SK-N-SH (cell line): ENCODE results near the gene TSHZ3. TPM values are rescaled to one million over a fixed set of nuclear protein-coding genes. Genes with fewer than 3 reads are reported as not detected.

ENCODE experiments used
- CTCF ChIA-PET: fragments of 300-600, 350-600 bp; formaldehyde crosslinking; extraction: SDS; loops from one replicate; lab custom pipeline; 2021; lab: Yijun Ruan, JAX
- POLR2A ChIA-PET: fragments of 350-600 bp; sonication (Branson Sonifier 250); formaldehyde crosslinking; extraction: SDS; loops from one replicate; lab custom pipeline; 2020; ENCODE audit warnings: antibody characterized with exemption, inconsistent platforms; lab: Yijun Ruan, JAX
- DNase-seq: peaks from one replicate; pipeline ENCODE4 v3.0.0; 2012
- H2AFZ ChIP-seq: fragments of 200-600 bp; sonication (generic); 2 replicates; pipeline ENCODE4 v1.8.1; 2016; ENCODE audit warnings: antibody characterized with exemption, mild to moderate bottlenecking, low read depth
- H3F3A ChIP-seq: fragments of 200-600 bp; sonication (generic); replicated peaks from 2 replicates; pipeline ENCODE3; 2016; ENCODE audit warnings: antibody characterized with exemption, mild to moderate bottlenecking; ENCODE audit not compliant: insufficient read depth
- H3K27ac ChIP-seq, 2 experiments: fragments of 200-500 bp in 1 of 2; fragments of 200-600 bp in 1 of 2; sonication (Bioruptor generic) in 1 of 2; sonication (generic), shearing (Covaris generic) in 1 of 2; 2 replicates each; pipeline versions ENCODE4 v1.5.1 to v1.6.1; 2014 to 2016; ENCODE audit warnings: low read depth in 2 of 2, inconsistent platforms in 1 of 2, low read length in 1 of 2, mild to moderate bottlenecking in 1 of 2, mixed read lengths in 1 of 2
- H3K27me3 ChIP-seq: fragments of 200-600 bp; sonication (generic), shearing (Covaris generic); 2 replicates; pipeline ENCODE4 v1.6.1; 2016; ENCODE audit warnings: mixed run types; ENCODE audit not compliant: insufficient read depth
- H3K36me3 ChIP-seq, 2 experiments: fragments of 200-500 bp in 1 of 2; fragments of 200-600 bp in 1 of 2; sonication (Bioruptor generic) in 1 of 2; sonication (generic) in 1 of 2; replicated peaks in 1 of 2; 2 replicates each; pipeline versions ENCODE3 to v1.5.1; 2014 to 2016; ENCODE audit warnings: low read length in 1 of 2, mild to moderate bottlenecking in 1 of 2; ENCODE audit not compliant: insufficient read depth in 2 of 2, control insufficient read depth in 1 of 2
- H3K4me1 ChIP-seq, 2 experiments: fragments of 200-500 bp in 1 of 2; fragments of 200-600 bp in 1 of 2; sonication (Bioruptor generic) in 1 of 2; sonication (generic), shearing (Covaris generic) in 1 of 2; 2 replicates each; pipeline versions ENCODE4 v1.5.1 to v1.6.1; 2014 to 2016; ENCODE audit warnings: low read depth in 1 of 2, low read length in 1 of 2, mixed run types in 1 of 2; ENCODE audit not compliant: insufficient read depth in 2 of 2, control insufficient read depth in 1 of 2
- H3K4me2 ChIP-seq: fragments of 200-600 bp; sonication (generic), shearing (Covaris generic); 2 replicates; pipeline ENCODE4 v1.6.1; 2017; ENCODE audit warnings: mixed run types
- H3K4me3 ChIP-seq, 2 experiments: fragments of 200-500 bp in 1 of 2; fragments of 200-600 bp in 1 of 2; sonication (Bioruptor generic) in 1 of 2; sonication (generic), shearing (Covaris generic) in 1 of 2; 2 replicates each; pipeline versions ENCODE4 v1.5.1 to v1.8.1; 2014 to 2016; ENCODE audit warnings: low read depth in 2 of 2, inconsistent platforms in 1 of 2, low read length in 1 of 2, mild to moderate bottlenecking in 1 of 2, mixed read lengths in 1 of 2, moderate library complexity in 1 of 2
- H3K79me2 ChIP-seq: fragments of 200-600 bp; sonication (generic); 2 replicates; pipeline ENCODE4 v1.8.1; 2017; ENCODE audit warnings: mild to moderate bottlenecking; ENCODE audit not compliant: insufficient read depth
- H3K9ac ChIP-seq: fragments of 200-600 bp; sonication (generic); 2 replicates; pipeline ENCODE4 v1.6.1; 2017; ENCODE audit warnings: mixed run types
- H3K9me2 ChIP-seq: fragments of 200-600 bp; sonication (generic); 2 replicates; pipeline ENCODE4 v1.6.1; 2017; ENCODE audit warnings: mixed run types
- H3K9me3 ChIP-seq: fragments of 200-600 bp; sonication (generic); 2 replicates; pipeline ENCODE4 v1.6.1; 2017; ENCODE audit warnings: mixed run types, mild to moderate bottlenecking, moderate library complexity
- H4K20me1 ChIP-seq: fragments of 200-600 bp; sonication (generic); 2 replicates; pipeline ENCODE4 v1.6.1; 2017; ENCODE audit warnings: mild to moderate bottlenecking, mixed run types; ENCODE audit not compliant: insufficient read depth
- CTCF ChIP-seq: fragments of 200-600 bp; sonication (generic); IDR thresholded peaks from 2 replicates; pipeline ENCODE4 v1.6.1; 2017; ENCODE audit warnings: antibody characterized with exemption, mild to moderate bottlenecking, moderate library complexity
- EP300 ChIP-seq, 2 experiments: IDR thresholded peaks; 2 replicates each; pipeline versions ENCODE4 v1.4.0 to v1.6.1; 2012; ENCODE audit warnings: borderline replicate concordance in 1 of 2, low read depth in 1 of 2, low read length in 1 of 2
- FOXJ3 ChIP-seq: sonication (generic); formaldehyde crosslinking; IDR thresholded peaks from 2 replicates; pipeline ENCODE4 v1.5.1; 2020; ENCODE audit warnings: mild to moderate bottlenecking, missing genetic modification reagents
- GATA2 ChIP-seq: sonication (generic); formaldehyde crosslinking; IDR thresholded peaks from 2 replicates; pipeline ENCODE4 v1.5.0; 2020; ENCODE audit warnings: mild to moderate bottlenecking, missing genetic modification reagents
- JUND ChIP-seq: IDR thresholded peaks from 2 replicates; pipeline ENCODE4 v1.4.0; 2012
- MAX ChIP-seq: IDR thresholded peaks from 2 replicates; pipeline ENCODE4 v1.4.0; 2012; ENCODE audit warnings: low read depth
- NRF1 ChIP-seq: IDR thresholded peaks from 2 replicates; pipeline ENCODE4 v1.6.1; 2012; ENCODE audit warnings: low read depth, mild to moderate bottlenecking, low read length
- RCOR1 ChIP-seq: fragments of 150-350 bp; IDR thresholded peaks from 2 replicates; pipeline ENCODE4 v1.6.1; 2017; ENCODE audit warnings: antibody characterized with exemption, low read length
- RFX5 ChIP-seq: IDR thresholded peaks from 2 replicates; pipeline ENCODE4 v1.6.1; 2012; ENCODE audit warnings: mild to moderate bottlenecking, improper control_type of control experiment, low read length
- RXRA ChIP-seq: IDR thresholded peaks from 2 replicates; pipeline ENCODE4 v1.4.0; 2012; ENCODE audit warnings: low read depth, mild to moderate bottlenecking, borderline replicate concordance
- SIN3A ChIP-seq: IDR thresholded peaks from 2 replicates; pipeline ENCODE4 v1.6.1; 2012; ENCODE audit warnings: low read depth, mild to moderate bottlenecking, low read length, moderate library complexity, borderline replicate concordance
- TCF12 ChIP-seq: IDR thresholded peaks from 2 replicates; pipeline ENCODE4 v1.4.0; 2012
- YY1 ChIP-seq: IDR thresholded peaks from 2 replicates; pipeline ENCODE4 v1.4.0; 2012; ENCODE audit warnings: low read depth, mild to moderate bottlenecking
- WGBS: methylation state at CpG from one replicate; pipeline ENCODE4 v1.1.6; 2017; ENCODE audit warnings: low lambda C conversion rate; 5-methylcytosine and 5-hydroxymethylcytosine counted together
- polyA plus RNA-seq, 3 experiments: library from polyadenylated mRNA; depleted of rRNA; stranded (reverse); fragments of >200 nt; gene quantifications; 2 replicates each; pipeline ENCODE4 v1.2.3, GENCODE V29; 2012
- TF ChIP-seq, protein P1 (sequence below): IDR thresholded peaks from 2 replicates; pipeline ENCODE4 v1.4.0; 2012; ENCODE audit warnings: low read depth, borderline replicate concordance
- TF ChIP-seq, protein P2 (sequence below): IDR thresholded peaks from 2 replicates; pipeline ENCODE4; 2012
- TF ChIP-seq, protein P3 (sequence below): IDR thresholded peaks from 2 replicates; pipeline ENCODE4 v1.4.0; 2012; ENCODE audit warnings: low read depth, borderline replicate concordance
- TF ChIP-seq, protein P4 (sequence below): fragments of 150-350 bp; IDR thresholded peaks from 2 replicates; pipeline ENCODE4 v1.6.1; 2016; ENCODE audit warnings: mild to moderate bottlenecking, low read depth, low read length

The TSHZ3 gene
- polyA plus RNA-seq, 1 of the 3 experiments (the other 2 are of a cell fraction) = 3.3 TPM

- POLR2A ChIA-PET = no interaction called here
- Histone ChIP-seq H3K27ac (no peak overlapping the region), H3F3A (peaks cover 30% of the 10 kb centered on the region), H3K9ac (no peak overlapping the region), H3K4me2 (no peak overlapping the region), H3K4me3 (no peak overlapping the region), H3K36me3 (peaks cover 0 to 7% of the 10 kb centered on the region in 2 experiments), H3K9me3 (no peaks in the 10 kb centered on the region; the same call in 1 of the 2 replicates), H4K20me1 (no peaks in the 10 kb centered on the region), H3K4me1 (peaks cover 0 to 10% of the 10 kb centered on the region in 2 experiments; a peak in 1 of 4 replicates), H3K27me3 (no peaks in the 10 kb centered on the region), H3K79me2 (no peaks in the 10 kb centered on the region), H3K9me2 (no peaks in the 10 kb centered on the region; the same call in 1 of the 2 replicates), H2AFZ (no peak overlapping the region)
- no peak for TF ChIP-seq MAX
- TF ChIP-seq FOXJ3 (CRISPR knock-in tag) = no peak
- TF ChIP-seq TCF12 = no peak
- TF ChIP-seq RCOR1 = no peak
- TF ChIP-seq SIN3A = no peak
- TF ChIP-seq, protein P1, sequence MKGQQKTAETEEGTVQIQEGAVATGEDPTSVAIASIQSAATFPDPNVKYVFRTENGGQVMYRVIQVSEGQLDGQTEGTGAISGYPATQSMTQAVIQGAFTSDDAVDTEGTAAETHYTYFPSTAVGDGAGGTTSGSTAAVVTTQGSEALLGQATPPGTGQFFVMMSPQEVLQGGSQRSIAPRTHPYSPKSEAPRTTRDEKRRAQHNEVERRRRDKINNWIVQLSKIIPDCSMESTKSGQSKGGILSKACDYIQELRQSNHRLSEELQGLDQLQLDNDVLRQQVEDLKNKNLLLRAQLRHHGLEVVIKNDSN = no peak
- no peak for TF ChIP-seq NRF1
- TF ChIP-seq EP300 (IDR thresholded peaks at IDR 0.05; ENCODE audit: borderline replicate concordance in 1 of 2, low read depth in 1 of 2, low read length in 1 of 2) = no peak
- no peak for TF ChIP-seq RXRA
- TF ChIP-seq, protein P2, sequence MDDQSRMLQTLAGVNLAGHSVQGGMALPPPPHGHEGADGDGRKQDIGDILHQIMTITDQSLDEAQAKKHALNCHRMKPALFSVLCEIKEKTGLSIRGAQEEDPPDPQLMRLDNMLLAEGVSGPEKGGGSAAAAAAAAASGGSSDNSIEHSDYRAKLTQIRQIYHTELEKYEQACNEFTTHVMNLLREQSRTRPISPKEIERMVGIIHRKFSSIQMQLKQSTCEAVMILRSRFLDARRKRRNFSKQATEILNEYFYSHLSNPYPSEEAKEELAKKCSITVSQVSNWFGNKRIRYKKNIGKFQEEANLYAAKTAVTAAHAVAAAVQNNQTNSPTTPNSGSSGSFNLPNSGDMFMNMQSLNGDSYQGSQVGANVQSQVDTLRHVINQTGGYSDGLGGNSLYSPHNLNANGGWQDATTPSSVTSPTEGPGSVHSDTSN = no peak
- CTCF ChIA-PET = no interaction called here
- WGBS = 78% methylated on average over 4 of the region's 4 CpGs
- no peak for DNase-seq
Observed at GRCh38 chr19:31235806-31236205, 113.4 kb downstream of the TSHZ3 start.

GRCh38 chr19:31233295-31233800 is 115.9 kb downstream of the TSHZ3 start:
- WGBS = 16% methylated on average over 4 of the region's 4 CpGs
- Histone ChIP-seq H3F3A (peaks cover 30% of the 10 kb centered on the region), H3K27me3 (no peaks in the 10 kb centered on the region), H3K79me2 (no peaks in the 10 kb centered on the region), H3K9me2 (no peaks in the 10 kb centered on the region; the same call in 1 of the 2 replicates), H4K20me1 (no peaks in the 10 kb centered on the region), H3K4me1 (peaks cover 0 to 10% of the 10 kb centered on the region in 2 experiments; a peak in 1 of 4 replicates), H3K27ac (peak overlapping the region; percentile 48 to 85; a peak in 3 of 4 replicates), H3K4me3 (no peak overlapping the region), H3K4me2 (peak overlapping the region; percentile 29; the same call in 1 of the 2 replicates), H2AFZ (peak overlapping the region; percentile 29; the same call in 1 of the 2 replicates), H3K9me3 (no peaks in the 10 kb centered on the region), H3K9ac (peak overlapping the region; percentile 53), H3K36me3 (no peaks in the 10 kb centered on the region)
- ChIA-PET POLR2A (no interaction called here), CTCF (no interaction called here)
- DNase-seq = no peak
- TF ChIP-seq, protein P3, sequence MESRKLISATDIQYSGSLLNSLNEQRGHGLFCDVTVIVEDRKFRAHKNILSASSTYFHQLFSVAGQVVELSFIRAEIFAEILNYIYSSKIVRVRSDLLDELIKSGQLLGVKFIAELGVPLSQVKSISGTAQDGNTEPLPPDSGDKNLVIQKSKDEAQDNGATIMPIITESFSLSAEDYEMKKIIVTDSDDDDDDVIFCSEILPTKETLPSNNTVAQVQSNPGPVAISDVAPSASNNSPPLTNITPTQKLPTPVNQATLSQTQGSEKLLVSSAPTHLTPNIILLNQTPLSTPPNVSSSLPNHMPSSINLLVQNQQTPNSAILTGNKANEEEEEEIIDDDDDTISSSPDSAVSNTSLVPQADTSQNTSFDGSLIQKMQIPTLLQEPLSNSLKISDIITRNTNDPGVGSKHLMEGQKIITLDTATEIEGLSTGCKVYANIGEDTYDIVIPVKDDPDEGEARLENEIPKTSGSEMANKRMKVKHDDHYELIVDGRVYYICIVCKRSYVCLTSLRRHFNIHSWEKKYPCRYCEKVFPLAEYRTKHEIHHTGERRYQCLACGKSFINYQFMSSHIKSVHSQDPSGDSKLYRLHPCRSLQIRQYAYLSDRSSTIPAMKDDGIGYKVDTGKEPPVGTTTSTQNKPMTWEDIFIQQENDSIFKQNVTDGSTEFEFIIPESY = no peak
- TF ChIP-seq YY1 (no peak), FOXJ3 (CRISPR knock-in tag) (no peak), GATA2 (no peak), TCF12 (0 out of 2 replicates have a peak, but pooled peaks have one; percentile 1), CTCF (no peak), JUND (no peak), RFX5 (no peak), SIN3A (no peak)
- TF ChIP-seq, protein P4, sequence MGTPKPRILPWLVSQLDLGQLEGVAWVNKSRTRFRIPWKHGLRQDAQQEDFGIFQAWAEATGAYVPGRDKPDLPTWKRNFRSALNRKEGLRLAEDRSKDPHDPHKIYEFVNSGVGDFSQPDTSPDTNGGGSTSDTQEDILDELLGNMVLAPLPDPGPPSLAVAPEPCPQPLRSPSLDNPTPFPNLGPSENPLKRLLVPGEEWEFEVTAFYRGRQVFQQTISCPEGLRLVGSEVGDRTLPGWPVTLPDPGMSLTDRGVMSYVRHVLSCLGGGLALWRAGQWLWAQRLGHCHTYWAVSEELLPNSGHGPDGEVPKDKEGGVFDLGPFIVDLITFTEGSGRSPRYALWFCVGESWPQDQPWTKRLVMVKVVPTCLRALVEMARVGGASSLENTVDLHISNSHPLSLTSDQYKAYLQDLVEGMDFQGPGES = no peak
- TF ChIP-seq, protein P2 = peak; percentile 4; the same call in 1 of the 2 replicates
